ENCODE results near the gene PLAAT3. TPM values are rescaled to one million over a fixed set of nuclear protein-coding genes. Genes with fewer than 3 reads are reported as not detected.
A peak's percentile ranks its signal among the peaks of the same experiment; 100 is the strongest.
"Not testable (repeated sequence)": the region's sequence is repeated elsewhere in the genome, so short reads cannot be mapped to it uniquely, and the experiment has no call there.

PLAAT3 gene
- 10 to 100 TPM; 31.8 to 42.4 TPM for total RNA-seq
- long read RNA-seq, donor 1, transcript PLA2G16-201 (4 exons, 2,594 nt): major isoform, 13 of 22 reads
- long read RNA-seq, donor 1, transcript PLA2G16-203 (5 exons, 1,099 nt): minor isoform, 5 of 22 reads
- long read RNA-seq, donor 1, partial matches to known transcripts: 0 of 22 reads
- long read RNA-seq, donor 1, other reads (novel, unspliced or antisense): 4 of 22 reads
- long read RNA-seq, donor 2, transcript PLA2G16-201 (4 exons, 2,594 nt): major isoform, 54 of 71 reads
- long read RNA-seq, donor 2, transcript PLA2G16-203 (5 exons, 1,099 nt): minor isoform, 14 of 71 reads
- long read RNA-seq, donor 2, partial matches to known transcripts: 0 of 71 reads
- long read RNA-seq, donor 2, other reads (novel, unspliced or antisense): 3 of 71 reads

DNA sequence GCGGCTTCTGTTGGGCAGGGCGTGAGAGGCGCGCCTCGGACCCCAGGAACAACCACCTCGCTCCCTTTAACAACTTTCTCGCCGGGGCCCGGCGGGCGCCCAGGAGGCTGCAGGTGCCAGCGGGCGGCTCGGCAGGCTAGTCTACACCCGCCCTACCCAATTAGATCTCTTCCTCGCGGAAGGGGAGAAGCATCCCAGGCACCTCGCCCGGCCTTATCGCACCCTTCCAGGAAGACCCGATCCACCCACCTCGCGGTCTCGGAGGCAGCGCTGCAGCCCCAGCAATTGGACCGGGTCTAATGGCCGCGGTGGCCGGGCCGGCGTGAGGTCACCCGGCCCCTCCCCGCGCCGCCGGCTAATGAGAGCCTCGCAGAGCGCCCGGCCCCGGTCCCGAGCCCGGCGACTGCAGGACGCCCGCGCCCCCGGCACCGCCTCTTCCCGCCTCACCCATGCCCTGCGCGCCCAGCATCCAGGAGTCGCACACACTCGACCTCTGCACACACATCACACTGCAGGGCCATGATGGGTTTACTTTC is at the start of gene PLAAT3:
Gene PLAAT3 (minus strand): TSS at position 298 of the 536 bp plus-strand sequence. CDS start 419 bp downstream, outside the sequence.
- DNase-seq (ENCODE audit: low spot score): peak; percentile 94
- intact Hi-C loops (cut with DNase I): no loop called here

DNA sequence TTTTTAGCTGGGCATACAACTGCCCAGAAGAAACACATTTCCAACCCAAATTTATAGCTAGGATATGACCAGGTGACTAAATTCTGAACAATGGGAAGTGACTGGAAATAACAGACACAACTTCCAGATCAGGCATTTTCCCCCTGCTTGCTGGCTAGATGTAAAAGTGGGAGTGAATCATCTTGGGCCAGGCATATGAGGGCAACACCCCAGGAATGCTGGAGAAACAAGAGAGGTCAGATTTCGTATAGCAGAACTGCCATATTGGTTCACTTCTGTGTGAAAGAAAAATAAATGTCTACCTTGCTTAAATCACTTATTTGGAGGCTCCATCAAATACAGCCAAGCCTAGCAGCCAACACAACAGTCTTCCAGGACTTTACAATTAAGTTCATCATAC is 49.6 kb upstream of the PLAAT3 start:
- DNase-seq (ENCODE audit: low spot score): no peak
- intact Hi-C loops (cut with DNase I): no loop called here

DNA sequence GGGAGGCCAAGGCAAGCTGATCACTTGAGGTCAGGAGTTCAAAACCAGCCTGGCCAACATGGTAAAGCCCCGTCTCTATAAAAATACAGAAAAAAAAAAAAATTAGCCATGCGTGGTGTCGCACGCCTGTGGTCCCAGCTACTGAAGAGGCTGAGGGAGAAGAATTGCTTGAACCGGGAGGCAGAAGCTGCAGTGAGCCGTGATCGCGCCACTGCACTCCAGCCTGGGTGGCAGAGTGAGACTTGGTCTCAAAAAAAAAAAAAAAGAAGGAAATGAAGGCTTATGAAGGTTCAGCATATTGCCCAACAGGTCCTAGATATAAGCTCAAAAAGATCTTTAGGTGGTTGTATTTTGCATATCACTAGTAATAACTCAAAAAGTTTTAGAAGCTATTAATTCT is 46.7 kb upstream of the PLAAT3 start:
- no peak for DNase-seq (ENCODE audit: low spot score)
- intact Hi-C loops (cut with DNase I): no loop called here

DNA sequence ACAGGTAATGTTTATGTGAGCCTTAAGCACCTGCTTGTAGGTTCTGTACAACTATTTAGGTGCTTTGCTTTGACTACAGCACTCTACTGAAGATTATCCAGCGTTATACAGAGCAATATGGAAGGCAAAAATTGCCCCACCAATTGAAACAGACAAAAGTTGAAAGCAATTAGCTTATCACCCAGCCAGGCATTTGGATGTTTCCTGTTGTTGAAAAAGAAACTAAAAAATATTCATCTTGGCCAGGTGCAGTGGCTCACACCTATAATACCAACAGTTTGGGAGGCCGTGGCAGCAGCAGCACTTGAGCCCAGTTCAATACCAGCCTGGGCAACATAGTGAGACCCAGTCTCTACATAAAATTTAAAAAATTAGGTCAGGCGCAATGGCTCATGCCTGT is 38.4 kb upstream of the PLAAT3 start:
- intact Hi-C loops (cut with DNase I): loop anchor here in 1 of 2 donors (10.0 kb wide), 1 partner anchor 1618 kb away; no protein-coding TSS in a partner anchor
- DNase-seq (ENCODE audit: low spot score): no peak

DNA sequence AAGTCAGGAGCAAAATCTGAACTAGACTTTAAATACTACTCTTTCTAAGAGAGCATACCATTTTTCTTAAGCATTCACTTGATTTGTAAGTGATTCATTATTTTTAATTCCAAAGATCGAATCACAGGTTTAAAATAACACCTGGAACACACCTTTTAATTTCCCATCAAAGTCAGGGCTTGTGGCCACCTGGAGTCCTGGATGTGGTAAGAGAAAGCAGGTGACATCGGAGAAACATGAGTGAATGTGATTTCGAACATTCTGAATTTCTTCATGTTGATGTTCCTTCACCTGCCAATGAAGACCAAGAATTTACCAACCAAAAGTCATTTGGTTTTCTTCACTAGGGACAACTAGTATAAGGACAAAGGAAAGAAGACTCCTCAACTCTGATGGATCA is 29.0 kb upstream of the PLAAT3 start:
- intact Hi-C loops (cut with DNase I): no loop called here
- DNase-seq (ENCODE audit: low spot score): no peak

DNA sequence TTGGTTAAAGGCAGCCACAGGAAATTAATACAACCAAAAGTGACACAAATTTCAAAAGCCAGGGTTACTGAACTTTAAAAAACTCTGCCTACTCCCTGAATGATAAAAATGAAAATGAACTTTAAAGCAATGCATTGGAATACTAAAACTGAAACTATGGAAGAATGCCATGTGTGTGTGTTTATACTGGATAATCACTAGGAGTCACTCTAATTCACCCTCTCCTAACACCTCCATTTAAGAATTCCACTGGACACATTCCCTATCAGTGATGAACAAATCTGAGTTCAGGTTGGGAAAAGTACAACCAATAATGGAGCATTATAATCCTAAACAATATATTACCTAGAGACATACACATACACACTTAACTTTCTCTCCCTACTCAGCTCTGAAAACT is 27.5 kb upstream of the PLAAT3 start:
- DNase-seq (ENCODE audit: low spot score): no peak

DNA sequence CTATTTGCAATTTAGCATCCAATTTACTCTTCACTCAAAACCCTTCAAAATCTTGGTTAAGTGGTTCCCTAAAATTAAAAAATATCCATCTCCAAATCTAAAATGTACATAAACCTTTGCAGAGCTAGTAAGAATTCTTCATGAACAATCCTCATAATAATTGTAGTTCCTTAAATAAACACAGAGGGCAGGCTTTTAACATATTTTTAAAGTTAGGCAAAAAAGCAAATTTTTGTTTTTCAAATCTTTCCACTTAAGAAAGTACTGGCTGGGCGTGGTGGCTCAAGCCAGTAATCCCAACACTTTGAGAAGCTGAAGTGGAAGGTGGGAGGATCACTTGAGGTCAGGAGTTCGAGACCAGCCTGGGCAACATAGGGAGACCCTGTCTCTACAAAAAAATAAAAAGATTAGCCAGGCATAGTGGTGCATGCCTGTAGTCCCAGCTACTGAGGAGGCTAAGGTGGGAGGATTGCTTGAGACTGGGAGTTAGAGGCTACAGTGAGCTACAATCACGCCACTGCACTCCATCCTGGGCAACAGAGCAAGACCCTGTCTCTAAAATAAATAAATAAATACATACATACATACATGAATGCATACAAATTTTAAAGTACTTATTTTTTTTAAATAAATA is 25.1 kb upstream of the PLAAT3 start:
- no peak for DNase-seq (ENCODE audit: low spot score)
- intact Hi-C loops (cut with DNase I): loop anchor here (5.0 to 10.0 kb wide), 2 partner anchors 162 to 165 kb away; no protein-coding TSS in a partner anchor

More for the DNA sequence above, 27.5 kb upstream of the PLAAT3 start:
- intact Hi-C loops (cut with DNase I): no loop called here

DNA sequence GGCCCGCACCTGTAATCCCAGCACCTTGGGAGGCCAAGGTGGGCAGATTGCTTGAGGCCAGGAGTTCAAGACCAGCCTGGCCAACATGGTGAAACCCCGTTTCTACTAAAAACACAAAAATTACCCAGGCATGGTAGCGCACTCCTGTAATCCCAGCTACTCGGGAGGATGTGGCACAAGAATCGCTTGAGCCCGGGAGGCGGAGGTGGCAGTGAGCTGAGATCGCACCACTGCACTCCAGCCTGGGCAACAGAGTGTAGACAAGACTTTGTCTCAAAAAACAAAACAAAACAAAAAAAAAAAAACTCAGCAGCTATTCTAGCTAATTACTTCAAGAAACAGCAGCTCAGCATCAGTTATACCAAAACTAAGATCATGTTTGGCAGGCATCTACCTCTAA is 24.2 kb upstream of the PLAAT3 start:
- intact Hi-C loops (cut with DNase I): loop anchor here (5.0 to 10.0 kb wide), 2 partner anchors 161 to 164 kb away; no protein-coding TSS in a partner anchor
- DNase-seq (ENCODE audit: low spot score): not testable (repeated sequence)

DNA sequence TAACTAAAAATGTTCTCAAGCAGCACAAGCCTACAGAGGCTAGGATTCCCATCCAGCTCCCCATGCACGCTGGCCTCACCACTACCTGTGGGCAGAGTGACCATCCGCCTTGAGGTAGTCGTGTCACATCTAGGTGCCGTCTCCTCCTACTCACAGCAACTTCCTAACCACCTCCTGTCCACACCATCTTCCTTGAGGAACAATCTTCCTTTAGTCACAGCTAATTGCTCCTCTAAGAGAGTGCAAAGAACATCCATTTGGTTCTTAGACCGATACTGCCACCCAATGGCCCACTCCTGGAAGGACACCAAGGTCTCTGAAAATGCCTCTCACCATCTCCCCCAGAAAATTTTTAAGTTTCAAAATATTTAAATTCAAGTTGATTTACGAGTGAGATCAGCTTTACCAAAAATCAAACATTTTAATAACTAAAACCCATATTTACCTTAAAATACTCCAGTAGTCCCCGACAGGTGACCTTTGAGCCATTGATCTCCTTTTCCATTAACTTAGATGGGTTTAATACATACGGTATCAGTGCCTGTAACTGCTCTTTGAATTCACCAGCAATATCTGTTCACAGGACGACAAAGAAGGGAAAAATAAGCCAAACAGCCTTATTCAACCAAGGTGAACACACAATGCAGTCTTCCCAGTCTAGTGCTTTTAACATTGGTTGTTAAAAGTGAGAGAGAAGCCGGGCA is 21.7 kb upstream of the PLAAT3 start:
- no peak for DNase-seq (ENCODE audit: low spot score)
- intact Hi-C loops (cut with DNase I): loop anchor here (5.0 to 10.0 kb wide), 2 partner anchors 159 to 161 kb away; no protein-coding TSS in a partner anchor

DNA sequence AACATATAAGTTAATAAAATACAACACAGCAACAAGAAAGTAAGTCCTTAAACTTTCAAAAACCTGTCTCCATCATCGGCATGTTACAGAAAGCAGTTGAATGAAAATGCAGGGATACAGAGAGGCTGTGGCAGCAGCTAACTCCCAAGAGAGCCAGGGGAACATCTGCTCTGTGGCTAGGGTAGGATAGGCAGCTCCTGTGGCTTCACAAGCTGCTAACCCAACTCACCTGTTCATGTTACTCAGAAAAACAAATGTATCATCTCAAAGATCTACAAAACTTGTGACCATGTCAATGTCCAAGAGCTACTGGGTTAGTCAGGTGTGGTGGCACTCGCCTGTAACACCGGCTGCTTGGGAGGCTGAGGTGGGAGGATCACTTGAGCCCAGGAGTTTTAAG is 15.2 kb upstream of the PLAAT3 start:
- intact Hi-C loops (cut with DNase I): no loop called here
- no peak for DNase-seq (ENCODE audit: low spot score)

DNA sequence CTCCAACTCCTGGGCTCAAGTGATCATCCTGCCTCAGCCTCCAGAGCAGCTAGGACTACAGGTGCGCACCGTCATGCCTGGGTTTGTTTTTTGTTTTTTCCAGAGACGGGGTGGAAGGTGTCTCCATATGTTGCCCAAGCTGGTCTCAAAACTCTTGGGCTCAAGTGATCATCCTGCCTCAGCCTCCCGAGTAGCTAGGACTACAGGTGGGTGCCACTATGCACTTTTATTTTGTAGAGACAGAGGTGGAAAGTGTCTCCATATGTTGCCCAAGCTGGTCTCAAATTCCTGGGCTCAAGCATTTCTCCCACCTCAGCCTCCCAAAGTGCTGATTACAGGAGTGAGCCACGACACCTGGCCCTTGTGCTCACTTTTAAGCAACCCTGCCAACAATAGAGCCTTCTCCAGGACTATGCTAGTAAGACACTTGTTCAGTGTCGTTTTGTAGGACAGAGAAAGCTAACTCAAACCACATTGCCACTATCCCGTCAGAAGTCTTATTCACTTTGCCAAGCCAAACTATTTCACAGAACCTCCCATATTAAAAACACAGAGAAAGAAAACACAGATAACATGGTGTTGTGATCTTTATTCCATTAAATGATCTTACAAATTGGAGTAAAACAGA is 9.4 kb upstream of the PLAAT3 start:
- DNase-seq (ENCODE audit: low spot score): no peak
- intact Hi-C loops (cut with DNase I): no loop called here

DNA sequence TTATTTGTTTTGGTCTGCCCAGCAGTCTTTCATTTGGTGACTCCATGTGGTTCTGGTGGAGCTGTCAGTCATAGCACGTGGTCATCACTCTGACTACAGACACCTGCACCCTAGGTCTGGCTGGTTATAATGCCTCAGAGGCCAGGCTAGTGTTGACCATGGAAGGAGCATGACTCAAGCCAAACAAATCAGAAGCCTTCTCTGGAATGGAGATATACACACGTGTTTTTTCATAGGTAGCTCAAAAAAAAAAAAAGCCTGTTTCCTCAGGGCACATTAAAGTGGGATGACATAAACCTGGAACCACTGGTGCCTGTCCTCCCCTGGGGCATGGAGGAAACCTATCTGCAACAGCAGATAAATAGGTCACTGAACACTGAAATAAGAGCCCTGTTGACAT is 8.1 kb upstream of the PLAAT3 start:
- DNase-seq (ENCODE audit: low spot score): no peak
- intact Hi-C loops (cut with DNase I): no loop called here

DNA sequence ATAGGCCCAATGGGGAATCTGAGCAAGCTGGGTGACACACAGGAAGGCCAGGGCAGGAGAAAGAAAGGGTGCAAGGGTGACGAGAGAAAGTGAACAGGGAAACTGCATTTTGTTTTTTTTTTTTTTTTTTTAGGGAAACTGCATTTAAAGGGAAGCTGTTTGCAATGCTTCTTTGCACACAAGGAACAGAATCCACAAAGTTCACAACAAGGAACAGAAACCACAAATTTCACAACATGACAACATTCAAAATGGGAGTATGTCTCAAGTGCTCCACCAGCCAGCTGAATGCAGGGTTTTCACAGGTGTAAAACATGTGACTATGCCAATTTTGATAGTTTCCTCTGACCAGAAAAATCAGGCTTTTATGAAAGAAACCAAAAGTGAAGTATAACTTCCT is 6.8 kb upstream of the PLAAT3 start:
- intact Hi-C loops (cut with DNase I): no loop called here
- no peak for DNase-seq (ENCODE audit: low spot score)

DNA sequence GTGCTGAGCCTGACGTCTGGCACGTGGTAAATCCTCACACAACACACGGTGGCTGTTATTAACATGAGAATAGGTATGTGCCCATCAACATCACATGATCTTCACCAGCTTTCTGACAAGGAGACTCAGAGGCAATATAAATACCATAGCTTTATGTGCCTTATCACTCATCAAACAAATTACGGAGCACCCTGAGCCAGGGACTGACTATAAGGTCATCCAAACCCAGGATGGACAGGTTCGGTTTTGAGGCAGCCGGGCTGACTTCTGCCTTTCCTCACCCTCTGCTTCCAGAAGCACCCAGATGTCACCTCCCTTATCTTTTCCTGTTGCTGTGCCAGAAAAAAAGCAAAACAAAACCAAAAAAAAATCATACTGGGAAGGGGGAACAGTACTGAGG is 5.7 kb upstream of the PLAAT3 start:
- intact Hi-C loops (cut with DNase I): no loop called here
- no peak for DNase-seq (ENCODE audit: low spot score)

DNA sequence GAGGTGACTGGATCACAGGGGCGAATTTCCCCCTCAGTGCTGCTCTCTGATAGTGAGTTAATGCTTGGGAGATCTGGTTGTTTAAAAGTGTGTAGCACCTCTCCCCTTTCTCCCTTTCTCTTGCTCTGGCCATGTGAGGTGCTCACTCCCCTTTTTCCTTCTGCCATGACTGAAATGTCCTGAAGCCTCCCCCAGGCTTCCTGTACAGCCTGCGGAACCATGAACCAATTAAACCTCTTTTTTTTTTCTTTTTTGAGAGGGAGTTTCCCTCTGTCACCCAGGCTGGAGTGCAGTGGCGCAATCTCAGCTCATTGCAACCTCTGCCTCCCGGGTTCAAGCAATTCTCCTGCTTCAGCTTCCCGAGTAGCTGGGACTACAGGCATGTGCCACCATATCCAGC is 3.5 kb upstream of the PLAAT3 start:
- DNase-seq (ENCODE audit: low spot score); intact Hi-C loops (cut with DNase I): not testable (repeated sequence)

DNA sequence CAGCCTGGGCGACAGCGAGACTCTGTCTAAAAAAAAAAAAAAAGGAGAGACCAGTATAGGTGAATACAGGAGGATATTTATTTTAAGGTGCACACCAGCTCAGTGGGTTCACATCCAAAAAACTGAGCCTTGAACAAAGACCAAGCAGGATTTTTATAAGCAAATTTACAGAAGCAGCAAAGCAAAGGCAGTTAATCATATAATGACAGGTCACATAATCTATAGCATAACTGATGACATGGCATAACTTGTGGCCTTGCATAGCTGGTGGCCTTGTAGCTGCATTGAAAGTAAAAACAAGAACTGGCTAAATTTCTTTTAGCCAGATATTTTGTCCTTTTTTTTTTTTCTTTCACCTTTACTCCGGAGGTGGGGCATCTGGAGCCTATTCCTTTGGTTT is 2.7 kb upstream of the PLAAT3 start:
- no peak for DNase-seq (ENCODE audit: low spot score)
- intact Hi-C loops (cut with DNase I): no loop called here

DNA sequence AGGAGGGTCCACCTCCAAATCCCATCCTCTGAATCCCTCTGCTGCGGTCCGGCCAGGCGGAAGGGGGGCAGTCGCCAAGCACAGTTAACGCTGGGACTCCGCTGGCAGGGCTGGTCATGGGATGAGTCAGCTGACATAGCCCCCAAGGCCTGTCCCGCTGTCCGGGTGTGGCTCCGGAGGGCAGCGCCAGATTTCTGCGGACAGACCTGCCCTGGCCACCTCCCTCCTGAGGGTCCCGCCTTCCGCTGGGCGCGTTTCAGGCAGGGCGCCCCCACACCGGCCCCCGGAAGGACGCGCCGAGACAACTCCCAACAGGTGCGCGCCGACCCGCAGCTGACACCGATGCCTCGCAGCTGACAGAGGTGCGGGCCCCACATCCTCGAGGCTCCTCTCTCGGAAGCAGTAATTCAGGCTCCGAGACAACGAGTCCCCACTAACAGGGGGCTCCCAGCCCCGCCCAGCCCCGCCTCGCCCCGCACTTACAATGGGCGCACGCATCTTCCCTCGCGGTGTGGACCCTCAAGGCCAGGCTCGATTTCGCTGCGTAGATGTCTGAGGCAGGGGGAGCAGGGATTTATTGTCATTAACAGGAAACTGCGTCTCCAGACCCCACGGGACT is 607 bp downstream of the PLAAT3 start:
- intact Hi-C loops (cut with DNase I): no loop called here

DNA sequence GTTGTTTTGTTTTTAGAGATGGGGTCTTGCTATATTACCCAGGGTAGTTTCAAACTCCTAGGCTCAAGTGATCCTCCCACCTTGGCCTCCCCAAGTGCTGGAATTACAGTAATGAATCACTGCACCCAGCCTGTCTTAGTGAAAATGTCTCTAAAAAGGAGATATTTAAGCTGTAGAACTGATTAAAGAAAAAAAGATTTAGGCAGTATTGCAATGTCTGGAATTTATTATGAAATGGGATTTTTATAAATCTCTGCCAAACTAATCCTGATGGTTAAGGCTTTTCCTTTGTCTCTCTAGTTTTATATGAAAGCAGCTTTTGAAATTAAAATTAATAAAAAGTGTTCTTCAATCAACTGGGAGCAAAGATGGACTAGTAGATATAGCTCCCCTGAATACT is 2.1 kb downstream of the PLAAT3 start:
- no peak for DNase-seq (ENCODE audit: low spot score)
- intact Hi-C loops (cut with DNase I): no loop called here

More for the DNA sequence above, 607 bp downstream of the PLAAT3 start:
- DNase-seq (ENCODE audit: low spot score): peak; percentile 87

DNA sequence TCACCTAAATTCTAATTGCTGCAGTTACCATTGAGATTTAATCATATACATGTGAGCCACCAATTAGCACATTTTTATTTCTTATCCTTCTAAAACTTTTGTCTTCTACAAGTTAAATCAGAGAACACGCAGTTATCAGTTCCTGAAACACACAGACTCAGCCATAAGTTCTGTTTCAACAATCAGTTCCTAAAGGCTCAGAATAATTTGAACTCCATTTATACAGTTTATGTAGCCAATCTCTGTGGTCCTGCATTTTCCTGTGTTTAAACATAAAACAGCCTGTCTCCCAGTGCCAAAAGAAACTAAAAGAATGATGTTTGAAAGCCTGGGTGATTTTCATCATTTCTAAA is 2.9 kb downstream of the PLAAT3 start:
- no peak for DNase-seq (ENCODE audit: low spot score)
- intact Hi-C loops (cut with DNase I): no loop called here
